SK-N-SH (cell line): ENCODE results near the gene ZBTB34.

Experiments
- CTCF ChIP-seq: fragments of 200-600 bp; sonication (generic); IDR thresholded peaks from 2 replicates; pipeline ENCODE4 v1.6.1; 2017; ENCODE audit warnings: antibody characterized with exemption, mild to moderate bottlenecking, moderate library complexity
- ELF1 ChIP-seq: IDR thresholded peaks from 2 replicates; pipeline ENCODE4 v1.4.0; 2012
- EP300 ChIP-seq, 2 experiments: IDR thresholded peaks; 2 replicates each; pipeline versions ENCODE4 v1.4.0 to v1.6.1; 2012; ENCODE audit warnings: borderline replicate concordance in 1 of 2, low read depth in 1 of 2, low read length in 1 of 2
- FOXM1 ChIP-seq: IDR thresholded peaks from 2 replicates; pipeline ENCODE4 v1.4.0; 2012; ENCODE audit warnings: low read depth, mild to moderate bottlenecking
- JUND ChIP-seq: IDR thresholded peaks from 2 replicates; pipeline ENCODE4 v1.4.0; 2012
- NRF1 ChIP-seq: IDR thresholded peaks from 2 replicates; pipeline ENCODE4 v1.6.1; 2012; ENCODE audit warnings: low read depth, mild to moderate bottlenecking, low read length
- PBX3 ChIP-seq: IDR thresholded peaks from 2 replicates; pipeline ENCODE4; 2012
- POLR2AphosphoS5 ChIP-seq: IDR thresholded peaks from 2 replicates; pipeline ENCODE4 v1.6.1; 2012; ENCODE audit warnings: low read depth, low read length
- RCOR1 ChIP-seq: fragments of 150-350 bp; IDR thresholded peaks from 2 replicates; pipeline ENCODE4 v1.6.1; 2017; ENCODE audit warnings: antibody characterized with exemption, low read length
- RFX5 ChIP-seq: IDR thresholded peaks from 2 replicates; pipeline ENCODE4 v1.6.1; 2012; ENCODE audit warnings: mild to moderate bottlenecking, improper control_type of control experiment, low read length
- SIN3A ChIP-seq: IDR thresholded peaks from 2 replicates; pipeline ENCODE4 v1.6.1; 2012; ENCODE audit warnings: low read depth, mild to moderate bottlenecking, low read length, moderate library complexity, borderline replicate concordance
- TAF1 ChIP-seq: IDR thresholded peaks from 2 replicates; pipeline ENCODE4 v1.6.1; 2012; ENCODE audit warnings: low read depth, mild to moderate bottlenecking, low read length, moderate library complexity, borderline replicate concordance
- ZBTB33 ChIP-seq: IDR thresholded peaks from 2 replicates; pipeline ENCODE4 v1.4.0; 2012; ENCODE audit warnings: low read depth, borderline replicate concordance

GRCh38 chr9:126852086-126852688 is 8.3 kb upstream of the ZBTB34 start:
- TF ChIP-seq ELF1 = no peak
- TF ChIP-seq CTCF = no peak
- TF ChIP-seq SIN3A = no peak
- no peak for TF ChIP-seq RCOR1
- no peak for TF ChIP-seq RFX5
- no peak for TF ChIP-seq EP300 (IDR thresholded peaks at IDR 0.05; ENCODE audit: borderline replicate concordance in 1 of 2, low read depth in 1 of 2, low read length in 1 of 2)
- TF ChIP-seq ZBTB33 = no peak
- no peak for TF ChIP-seq JUND
- no peak for TF ChIP-seq FOXM1
- no peak for TF ChIP-seq NRF1
- TF ChIP-seq PBX3 = no peak
- TF ChIP-seq TAF1 = no peak
- TF ChIP-seq POLR2AphosphoS5 = no peak
